SK-N-SH (cell line): ENCODE results near the gene HPCAL4. TPM values are rescaled to one million over a fixed set of nuclear protein-coding genes. Genes with fewer than 3 reads are reported as not detected.

ENCODE experiments used
- CTCF ChIA-PET: fragments of 300-600, 350-600 bp; formaldehyde crosslinking; extraction: SDS; loops from one replicate; lab custom pipeline; 2021; lab: Yijun Ruan, JAX
- POLR2A ChIA-PET: fragments of 350-600 bp; sonication (Branson Sonifier 250); formaldehyde crosslinking; extraction: SDS; loops from one replicate; lab custom pipeline; 2020; ENCODE audit warnings: antibody characterized with exemption, inconsistent platforms; lab: Yijun Ruan, JAX
- DNase-seq: peaks from one replicate; pipeline ENCODE4 v3.0.0; 2012
- H2AFZ ChIP-seq: fragments of 200-600 bp; sonication (generic); 2 replicates; pipeline ENCODE4 v1.8.1; 2016; ENCODE audit warnings: antibody characterized with exemption, mild to moderate bottlenecking, low read depth
- H3F3A ChIP-seq: fragments of 200-600 bp; sonication (generic); replicated peaks from 2 replicates; pipeline ENCODE3; 2016; ENCODE audit warnings: antibody characterized with exemption, mild to moderate bottlenecking; ENCODE audit not compliant: insufficient read depth
- H3K27ac ChIP-seq, 2 experiments: fragments of 200-500 bp in 1 of 2; fragments of 200-600 bp in 1 of 2; sonication (Bioruptor generic) in 1 of 2; sonication (generic), shearing (Covaris generic) in 1 of 2; 2 replicates each; pipeline versions ENCODE4 v1.5.1 to v1.6.1; 2014 to 2016; ENCODE audit warnings: low read depth in 2 of 2, inconsistent platforms in 1 of 2, low read length in 1 of 2, mild to moderate bottlenecking in 1 of 2, mixed read lengths in 1 of 2
- H3K27me3 ChIP-seq: fragments of 200-600 bp; sonication (generic), shearing (Covaris generic); 2 replicates; pipeline ENCODE4 v1.6.1; 2016; ENCODE audit warnings: mixed run types; ENCODE audit not compliant: insufficient read depth
- H3K36me3 ChIP-seq, 2 experiments: fragments of 200-500 bp in 1 of 2; fragments of 200-600 bp in 1 of 2; sonication (Bioruptor generic) in 1 of 2; sonication (generic) in 1 of 2; replicated peaks in 1 of 2; 2 replicates each; pipeline versions ENCODE3 to v1.5.1; 2014 to 2016; ENCODE audit warnings: low read length in 1 of 2, mild to moderate bottlenecking in 1 of 2; ENCODE audit not compliant: insufficient read depth in 2 of 2, control insufficient read depth in 1 of 2
- H3K4me1 ChIP-seq, 2 experiments: fragments of 200-500 bp in 1 of 2; fragments of 200-600 bp in 1 of 2; sonication (Bioruptor generic) in 1 of 2; sonication (generic), shearing (Covaris generic) in 1 of 2; 2 replicates each; pipeline versions ENCODE4 v1.5.1 to v1.6.1; 2014 to 2016; ENCODE audit warnings: low read depth in 1 of 2, low read length in 1 of 2, mixed run types in 1 of 2; ENCODE audit not compliant: insufficient read depth in 2 of 2, control insufficient read depth in 1 of 2
- H3K4me2 ChIP-seq: fragments of 200-600 bp; sonication (generic), shearing (Covaris generic); 2 replicates; pipeline ENCODE4 v1.6.1; 2017; ENCODE audit warnings: mixed run types
- H3K4me3 ChIP-seq, 2 experiments: fragments of 200-500 bp in 1 of 2; fragments of 200-600 bp in 1 of 2; sonication (Bioruptor generic) in 1 of 2; sonication (generic), shearing (Covaris generic) in 1 of 2; 2 replicates each; pipeline versions ENCODE4 v1.5.1 to v1.8.1; 2014 to 2016; ENCODE audit warnings: low read depth in 2 of 2, inconsistent platforms in 1 of 2, low read length in 1 of 2, mild to moderate bottlenecking in 1 of 2, mixed read lengths in 1 of 2, moderate library complexity in 1 of 2
- H3K79me2 ChIP-seq: fragments of 200-600 bp; sonication (generic); 2 replicates; pipeline ENCODE4 v1.8.1; 2017; ENCODE audit warnings: mild to moderate bottlenecking; ENCODE audit not compliant: insufficient read depth
- H3K9ac ChIP-seq: fragments of 200-600 bp; sonication (generic); 2 replicates; pipeline ENCODE4 v1.6.1; 2017; ENCODE audit warnings: mixed run types
- H3K9me2 ChIP-seq: fragments of 200-600 bp; sonication (generic); 2 replicates; pipeline ENCODE4 v1.6.1; 2017; ENCODE audit warnings: mixed run types
- H3K9me3 ChIP-seq: fragments of 200-600 bp; sonication (generic); 2 replicates; pipeline ENCODE4 v1.6.1; 2017; ENCODE audit warnings: mixed run types, mild to moderate bottlenecking, moderate library complexity
- H4K20me1 ChIP-seq: fragments of 200-600 bp; sonication (generic); 2 replicates; pipeline ENCODE4 v1.6.1; 2017; ENCODE audit warnings: mild to moderate bottlenecking, mixed run types; ENCODE audit not compliant: insufficient read depth
- CHD2 ChIP-seq: fragments of 150-350 bp; IDR thresholded peaks from 2 replicates; pipeline ENCODE4 v1.6.1; 2018; ENCODE audit warnings: low read length; ENCODE audit not compliant: partially characterized antibody
- ELF1 ChIP-seq: IDR thresholded peaks from 2 replicates; pipeline ENCODE4 v1.4.0; 2012
- EP300 ChIP-seq, 2 experiments: IDR thresholded peaks; 2 replicates each; pipeline versions ENCODE4 v1.4.0 to v1.6.1; 2012; ENCODE audit warnings: borderline replicate concordance in 1 of 2, low read depth in 1 of 2, low read length in 1 of 2
- FOXM1 ChIP-seq: IDR thresholded peaks from 2 replicates; pipeline ENCODE4 v1.4.0; 2012; ENCODE audit warnings: low read depth, mild to moderate bottlenecking
- GABPA ChIP-seq: IDR thresholded peaks from 2 replicates; pipeline ENCODE4 v1.4.0; 2012; ENCODE audit warnings: low read depth, mild to moderate bottlenecking
- GATA2 ChIP-seq: sonication (generic); formaldehyde crosslinking; IDR thresholded peaks from 2 replicates; pipeline ENCODE4 v1.5.0; 2020; ENCODE audit warnings: mild to moderate bottlenecking, missing genetic modification reagents
- JUND ChIP-seq: IDR thresholded peaks from 2 replicates; pipeline ENCODE4 v1.4.0; 2012
- MEF2A ChIP-seq: IDR thresholded peaks from 2 replicates; pipeline ENCODE4 v1.4.0; 2012; ENCODE audit warnings: low read depth, borderline replicate concordance
- MXI1 ChIP-seq: IDR thresholded peaks from 2 replicates; pipeline ENCODE4 v1.6.1; 2012; ENCODE audit warnings: mild to moderate bottlenecking, low read depth, low read length, improper control_type of control experiment
- NFIC ChIP-seq: IDR thresholded peaks from 2 replicates; pipeline ENCODE4 v1.4.0; 2012; ENCODE audit warnings: borderline replicate concordance
- POLR2AphosphoS5 ChIP-seq: IDR thresholded peaks from 2 replicates; pipeline ENCODE4 v1.6.1; 2012; ENCODE audit warnings: low read depth, low read length
- RAD21 ChIP-seq: IDR thresholded peaks from 2 replicates; pipeline ENCODE4 v1.6.1; 2012; ENCODE audit warnings: mild to moderate bottlenecking, low read length
- RFX5 ChIP-seq: IDR thresholded peaks from 2 replicates; pipeline ENCODE4 v1.6.1; 2012; ENCODE audit warnings: mild to moderate bottlenecking, improper control_type of control experiment, low read length
- RXRA ChIP-seq: IDR thresholded peaks from 2 replicates; pipeline ENCODE4 v1.4.0; 2012; ENCODE audit warnings: low read depth, mild to moderate bottlenecking, borderline replicate concordance
- YY1 ChIP-seq: IDR thresholded peaks from 2 replicates; pipeline ENCODE4 v1.4.0; 2012; ENCODE audit warnings: low read depth, mild to moderate bottlenecking
- WGBS: methylation state at CpG from one replicate; pipeline ENCODE4 v1.1.6; 2017; ENCODE audit warnings: low lambda C conversion rate; 5-methylcytosine and 5-hydroxymethylcytosine counted together
- polyA plus RNA-seq, 3 experiments: library from polyadenylated mRNA; depleted of rRNA; stranded (reverse); fragments of >200 nt; gene quantifications; 2 replicates each; pipeline ENCODE4 v1.2.3, GENCODE V29; 2012
- TF ChIP-seq, protein P1 (sequence below): fragments of 200-600 bp; sonication (generic); IDR thresholded peaks from 2 replicates; pipeline ENCODE4 v1.6.1; 2017; ENCODE audit warnings: antibody characterized with exemption, mild to moderate bottlenecking, moderate library complexity
- TF ChIP-seq, protein P2 (sequence below): IDR thresholded peaks from 2 replicates; pipeline ENCODE4 v1.4.0; 2012; ENCODE audit warnings: low read depth
- TF ChIP-seq, protein P3 (sequence below): fragments of 150-350 bp; IDR thresholded peaks from 2 replicates; pipeline ENCODE4 v1.6.1; 2016; ENCODE audit warnings: mild to moderate bottlenecking, low read depth, low read length
- TF ChIP-seq, protein P4 (sequence below): IDR thresholded peaks from 2 replicates; pipeline ENCODE4 v1.6.1; 2012; ENCODE audit warnings: mild to moderate bottlenecking, low read depth, low read length, moderate library complexity

Gene HPCAL4
- polyA plus RNA-seq, 1 of the 3 experiments (the other 2 are of a cell fraction), result 0.15 TPM

DNA sequence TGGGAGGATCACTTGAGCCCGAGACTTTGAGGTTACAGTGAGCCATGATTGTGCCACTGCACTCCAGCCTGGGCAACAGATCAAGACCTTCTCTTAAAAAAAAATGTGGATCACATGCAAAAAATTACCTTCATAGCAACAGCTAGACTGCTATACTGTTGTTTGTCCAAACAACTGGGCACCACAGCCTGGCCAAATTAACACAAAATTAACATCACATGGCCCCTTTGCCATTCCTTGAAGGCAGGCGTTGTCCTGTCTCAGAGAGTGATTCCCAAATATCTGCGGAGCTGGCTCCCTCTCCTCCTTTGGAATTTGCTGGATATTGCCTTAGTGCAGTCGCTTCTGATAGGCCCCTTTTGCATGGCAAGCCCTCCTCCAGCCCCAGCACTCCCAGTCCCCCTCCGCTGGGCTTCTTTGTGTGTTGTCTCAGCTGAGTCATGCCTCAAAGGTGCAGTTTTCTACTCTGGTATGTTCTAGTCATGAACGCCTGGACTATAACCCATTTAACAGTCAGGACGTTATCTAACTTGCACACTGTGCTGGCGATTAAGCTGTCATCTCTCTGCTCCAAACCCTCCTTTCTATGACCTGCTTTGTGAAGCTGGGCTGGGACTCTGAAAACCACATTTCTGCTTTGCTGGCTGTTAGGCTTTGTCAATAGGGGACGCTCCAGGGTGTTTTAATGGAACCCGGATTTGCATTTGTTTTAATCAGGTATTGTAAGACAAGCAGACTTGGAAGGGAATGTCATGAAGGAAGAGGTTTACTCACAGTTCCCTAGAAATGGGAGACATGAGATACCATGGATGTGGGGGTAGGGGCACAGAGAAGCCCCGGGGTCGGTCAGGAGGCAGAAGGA, 20.1 kb upstream of the HPCAL4 start:
- ChIA-PET CTCF (interaction anchor here (0.8 to 5.0 kb wide), 10 partner anchors 8 to 453 kb away, joined by 3 to 30 read pairs (median 4); no protein-coding TSS in a partner anchor), POLR2A (no interaction called here)
- Histone ChIP-seq H3K27ac (no peak overlapping the region), H3K79me2 (no peaks in the 10 kb centered on the region), H3F3A (no peaks in the 10 kb centered on the region), H3K9me3 (no peaks in the 10 kb centered on the region), H3K27me3 (peaks cover 15% of the 10 kb centered on the region), H3K9me2 (no peaks in the 10 kb centered on the region), H3K4me3 (no peak overlapping the region), H3K4me2 (no peak overlapping the region), H3K4me1 (peaks cover 0 to 6% of the 10 kb centered on the region in 2 experiments; a peak in 1 of 4 replicates)
- 69% methylated on average over 12 of the region's 12 CpGs for WGBS
- no peak for TF ChIP-seq MEF2A
- no peak for TF ChIP-seq POLR2AphosphoS5
- TF ChIP-seq YY1, result no peak
- TF ChIP-seq NFIC, result no peak
- TF ChIP-seq CHD2, result no peak
- no peak for TF ChIP-seq RFX5
- TF ChIP-seq RXRA, result no peak
- no peak for TF ChIP-seq GABPA
- TF ChIP-seq, protein P1, sequence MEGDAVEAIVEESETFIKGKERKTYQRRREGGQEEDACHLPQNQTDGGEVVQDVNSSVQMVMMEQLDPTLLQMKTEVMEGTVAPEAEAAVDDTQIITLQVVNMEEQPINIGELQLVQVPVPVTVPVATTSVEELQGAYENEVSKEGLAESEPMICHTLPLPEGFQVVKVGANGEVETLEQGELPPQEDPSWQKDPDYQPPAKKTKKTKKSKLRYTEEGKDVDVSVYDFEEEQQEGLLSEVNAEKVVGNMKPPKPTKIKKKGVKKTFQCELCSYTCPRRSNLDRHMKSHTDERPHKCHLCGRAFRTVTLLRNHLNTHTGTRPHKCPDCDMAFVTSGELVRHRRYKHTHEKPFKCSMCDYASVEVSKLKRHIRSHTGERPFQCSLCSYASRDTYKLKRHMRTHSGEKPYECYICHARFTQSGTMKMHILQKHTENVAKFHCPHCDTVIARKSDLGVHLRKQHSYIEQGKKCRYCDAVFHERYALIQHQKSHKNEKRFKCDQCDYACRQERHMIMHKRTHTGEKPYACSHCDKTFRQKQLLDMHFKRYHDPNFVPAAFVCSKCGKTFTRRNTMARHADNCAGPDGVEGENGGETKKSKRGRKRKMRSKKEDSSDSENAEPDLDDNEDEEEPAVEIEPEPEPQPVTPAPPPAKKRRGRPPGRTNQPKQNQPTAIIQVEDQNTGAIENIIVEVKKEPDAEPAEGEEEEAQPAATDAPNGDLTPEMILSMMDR, result no peak
- no peak for TF ChIP-seq RAD21
- TF ChIP-seq, all 33 proteins: peak for 0
- H3K9ac ChIP-seq, result no peak overlapping the region
- no peaks in the 10 kb centered on the region for H3K36me3 ChIP-seq
- H4K20me1 ChIP-seq, result no peaks in the 10 kb centered on the region
- no peak overlapping the region for H2AFZ ChIP-seq
- no peak for DNase-seq

DNA sequence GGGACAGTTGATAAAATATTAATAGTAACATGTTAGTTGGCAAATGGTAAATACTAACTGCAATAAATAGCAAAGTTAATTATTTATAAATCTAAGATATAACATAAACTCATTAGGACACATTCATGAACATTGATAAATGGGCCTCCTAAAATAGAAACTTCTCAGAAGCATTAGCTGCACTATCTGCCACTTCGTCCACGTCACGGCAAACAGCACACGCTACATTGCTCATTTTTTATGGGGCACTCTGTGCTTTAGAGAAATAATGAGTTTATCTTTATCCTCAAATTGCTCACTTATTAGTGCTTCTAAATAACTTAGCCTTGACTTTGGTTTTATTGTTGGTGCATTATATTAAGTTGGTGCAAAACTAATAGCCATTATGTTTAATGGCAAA, 16.3 kb upstream of the HPCAL4 start:
- ChIA-PET POLR2A (no interaction called here), CTCF (no interaction called here)
- H3K9ac ChIP-seq, result no peak overlapping the region
- H3K9me3 ChIP-seq, result no peaks in the 10 kb centered on the region
- no peak overlapping the region for H2AFZ ChIP-seq
- no peak overlapping the region for H3K4me2 ChIP-seq
- H4K20me1 ChIP-seq, result no peaks in the 10 kb centered on the region
- peaks cover 0 to 7% of the 10 kb centered on the region in 2 experiments; a peak in 1 of 4 replicates for H3K4me1 ChIP-seq
- no peaks in the 10 kb centered on the region for H3K36me3 ChIP-seq
- DNase-seq, result no peak
- no peaks in the 10 kb centered on the region for H3K79me2 ChIP-seq
- no peaks in the 10 kb centered on the region for H3K9me2 ChIP-seq
- no peaks in the 10 kb centered on the region for H3F3A ChIP-seq
- H3K4me3 ChIP-seq, result no peak overlapping the region
- peaks cover 6% of the 10 kb centered on the region for H3K27me3 ChIP-seq
- H3K27ac ChIP-seq, result no peak overlapping the region
- WGBS, result 96% methylated on average over 4 of the region's 4 CpGs
- TF ChIP-seq MXI1 (no peak), ELF1 (no peak), RAD21 (no peak), RXRA (no peak), FOXM1 (no peak), GATA2 (CRISPR knock-in tag) (no peak), EP300 (IDR thresholded peaks at IDR 0.05; ENCODE audit: borderline replicate concordance in 1 of 2, low read depth in 1 of 2, low read length in 1 of 2) (no peak), JUND (no peak)
- TF ChIP-seq, protein P1, result no peak
- TF ChIP-seq, protein P2, sequence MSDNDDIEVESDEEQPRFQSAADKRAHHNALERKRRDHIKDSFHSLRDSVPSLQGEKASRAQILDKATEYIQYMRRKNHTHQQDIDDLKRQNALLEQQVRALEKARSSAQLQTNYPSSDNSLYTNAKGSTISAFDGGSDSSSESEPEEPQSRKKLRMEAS, result no peak
- TF ChIP-seq, protein P3, sequence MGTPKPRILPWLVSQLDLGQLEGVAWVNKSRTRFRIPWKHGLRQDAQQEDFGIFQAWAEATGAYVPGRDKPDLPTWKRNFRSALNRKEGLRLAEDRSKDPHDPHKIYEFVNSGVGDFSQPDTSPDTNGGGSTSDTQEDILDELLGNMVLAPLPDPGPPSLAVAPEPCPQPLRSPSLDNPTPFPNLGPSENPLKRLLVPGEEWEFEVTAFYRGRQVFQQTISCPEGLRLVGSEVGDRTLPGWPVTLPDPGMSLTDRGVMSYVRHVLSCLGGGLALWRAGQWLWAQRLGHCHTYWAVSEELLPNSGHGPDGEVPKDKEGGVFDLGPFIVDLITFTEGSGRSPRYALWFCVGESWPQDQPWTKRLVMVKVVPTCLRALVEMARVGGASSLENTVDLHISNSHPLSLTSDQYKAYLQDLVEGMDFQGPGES, result no peak
- TF ChIP-seq, protein P4, sequence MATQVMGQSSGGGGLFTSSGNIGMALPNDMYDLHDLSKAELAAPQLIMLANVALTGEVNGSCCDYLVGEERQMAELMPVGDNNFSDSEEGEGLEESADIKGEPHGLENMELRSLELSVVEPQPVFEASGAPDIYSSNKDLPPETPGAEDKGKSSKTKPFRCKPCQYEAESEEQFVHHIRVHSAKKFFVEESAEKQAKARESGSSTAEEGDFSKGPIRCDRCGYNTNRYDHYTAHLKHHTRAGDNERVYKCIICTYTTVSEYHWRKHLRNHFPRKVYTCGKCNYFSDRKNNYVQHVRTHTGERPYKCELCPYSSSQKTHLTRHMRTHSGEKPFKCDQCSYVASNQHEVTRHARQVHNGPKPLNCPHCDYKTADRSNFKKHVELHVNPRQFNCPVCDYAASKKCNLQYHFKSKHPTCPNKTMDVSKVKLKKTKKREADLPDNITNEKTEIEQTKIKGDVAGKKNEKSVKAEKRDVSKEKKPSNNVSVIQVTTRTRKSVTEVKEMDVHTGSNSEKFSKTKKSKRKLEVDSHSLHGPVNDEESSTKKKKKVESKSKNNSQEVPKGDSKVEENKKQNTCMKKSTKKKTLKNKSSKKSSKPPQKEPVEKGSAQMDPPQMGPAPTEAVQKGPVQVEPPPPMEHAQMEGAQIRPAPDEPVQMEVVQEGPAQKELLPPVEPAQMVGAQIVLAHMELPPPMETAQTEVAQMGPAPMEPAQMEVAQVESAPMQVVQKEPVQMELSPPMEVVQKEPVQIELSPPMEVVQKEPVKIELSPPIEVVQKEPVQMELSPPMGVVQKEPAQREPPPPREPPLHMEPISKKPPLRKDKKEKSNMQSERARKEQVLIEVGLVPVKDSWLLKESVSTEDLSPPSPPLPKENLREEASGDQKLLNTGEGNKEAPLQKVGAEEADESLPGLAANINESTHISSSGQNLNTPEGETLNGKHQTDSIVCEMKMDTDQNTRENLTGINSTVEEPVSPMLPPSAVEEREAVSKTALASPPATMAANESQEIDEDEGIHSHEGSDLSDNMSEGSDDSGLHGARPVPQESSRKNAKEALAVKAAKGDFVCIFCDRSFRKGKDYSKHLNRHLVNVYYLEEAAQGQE, result no peak
